Muscle of arm (tissue), 12 donors: ENCODE results near the gene CYP46A1. TPM values are rescaled to one million over a fixed set of nuclear protein-coding genes. Genes with fewer than 3 reads are reported as not detected.
"Not testable (repeated sequence)": the region's sequence is repeated elsewhere in the genome, so short reads cannot be mapped to it uniquely, and the experiment has no call there.

ENCODE experiments used
- DNase-seq: peaks from one replicate; pipeline ENCODE4 v3.0.0-alpha.2; 2013
- polyA plus RNA-seq, 12 donors: library from polyadenylated mRNA; unstranded; fragments of 120-200 nt; gene quantifications; one replicate each; pipeline ENCODE4 v1.2.1, GENCODE V29; 2013; ENCODE audit not compliant: insufficient read length in 12 of 12

Gene CYP46A1
- polyA plus RNA-seq, 12 donors = 1.9 to 6.5 (median 3.1) TPM; not detected in 1

DNA sequence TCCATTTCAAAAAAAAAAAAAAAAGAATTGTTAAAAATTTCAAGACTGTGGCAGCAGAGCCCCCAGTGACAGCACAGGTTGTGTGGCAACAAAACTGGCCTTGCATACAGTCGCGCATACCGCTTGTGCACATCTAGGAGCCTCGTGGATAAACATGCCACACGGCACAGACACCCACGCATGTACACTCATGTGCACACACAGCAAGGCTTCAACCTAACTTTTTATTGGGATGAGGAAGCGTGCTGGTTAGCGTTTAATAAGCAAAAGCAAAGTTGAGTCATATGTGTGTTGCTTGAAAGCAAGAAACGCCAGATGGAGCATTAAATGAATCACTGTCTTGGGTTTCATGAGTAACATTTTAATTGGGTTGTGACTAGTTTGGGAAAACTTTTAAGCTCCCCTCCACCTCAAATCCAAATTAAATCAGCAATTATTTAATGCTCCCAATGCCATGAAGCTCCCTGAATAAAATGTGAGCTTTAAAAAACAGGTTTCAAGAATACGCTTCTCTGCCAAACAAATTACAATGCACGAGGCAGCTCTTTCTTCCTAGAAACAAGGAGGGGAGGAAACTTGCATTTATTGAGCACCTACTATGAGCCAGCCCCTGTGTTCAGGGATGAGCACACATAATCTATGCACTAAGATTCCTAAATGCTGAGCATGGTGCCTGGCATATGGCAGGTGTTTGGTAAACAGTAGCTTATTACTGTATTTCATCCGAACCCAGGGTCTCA is 73.4 kb downstream of the CYP46A1 start:
- no peak for DNase-seq

DNA sequence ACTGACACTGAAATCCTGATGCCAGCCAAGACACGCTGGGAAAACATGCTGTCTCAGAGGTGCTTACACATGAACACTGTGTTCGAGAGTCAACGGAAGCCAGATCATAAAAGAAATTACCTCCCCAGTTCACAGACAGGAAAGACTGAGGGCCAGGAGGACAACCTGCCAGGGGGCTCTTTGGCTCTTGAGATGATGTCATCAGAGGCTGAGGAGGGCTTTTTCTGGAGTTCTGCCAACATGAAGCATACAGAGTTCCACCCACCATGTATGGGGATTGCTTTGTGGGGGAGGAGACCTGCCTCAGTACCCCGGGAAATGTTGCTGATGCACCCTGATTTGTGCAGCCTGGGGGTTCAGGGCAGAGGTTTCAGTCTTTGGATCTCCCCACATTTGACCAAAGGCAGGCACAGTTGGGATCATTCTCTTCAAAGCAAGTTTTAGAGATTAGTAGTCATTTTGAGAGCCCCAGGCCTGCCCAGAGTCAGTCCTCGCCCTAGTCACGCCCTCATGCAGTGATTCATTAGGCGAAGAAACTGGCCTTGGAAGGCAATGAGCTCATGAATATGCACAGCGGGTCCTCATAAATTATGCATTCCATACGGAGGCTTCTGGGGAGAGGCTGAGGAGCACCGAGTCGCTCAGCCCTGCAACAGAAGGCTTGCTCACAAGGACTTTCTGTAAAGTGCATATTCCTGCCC is 74.2 kb downstream of the CYP46A1 start:
- peak; percentile 72 for DNase-seq

DNA sequence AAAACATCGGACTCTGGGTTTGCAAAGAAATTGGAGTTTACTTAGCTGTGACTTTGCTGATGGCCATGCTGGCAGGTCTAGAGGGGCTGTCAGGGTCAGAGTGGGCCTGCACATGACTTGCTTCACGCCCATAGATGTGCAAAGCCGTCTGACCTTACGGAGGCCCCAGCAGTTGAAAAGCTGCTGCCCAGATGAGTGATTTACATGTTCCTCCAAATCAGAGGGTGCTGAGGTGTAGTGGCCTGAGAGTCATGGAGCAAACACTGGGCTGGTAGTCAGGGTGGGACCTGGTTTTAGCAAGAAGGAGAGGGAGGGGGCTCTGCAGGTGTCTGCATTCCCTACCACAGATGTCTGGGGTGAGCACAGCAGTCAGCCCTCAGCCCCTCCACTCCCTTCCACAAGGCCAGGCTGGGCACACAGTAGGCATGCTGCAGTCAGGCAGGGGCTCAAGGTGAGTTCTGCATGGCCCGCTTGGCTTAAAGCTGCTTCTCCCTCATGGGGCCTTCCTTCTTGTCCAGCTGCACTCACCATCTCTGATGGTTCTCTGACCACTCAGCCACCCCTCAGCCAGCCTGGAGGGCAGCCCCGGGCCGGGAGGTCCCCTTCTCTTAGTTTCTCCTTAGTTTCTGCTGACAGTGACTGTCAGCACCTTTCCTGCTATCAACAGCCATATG is 74.9 kb downstream of the CYP46A1 start:
- DNase-seq = no peak

DNA sequence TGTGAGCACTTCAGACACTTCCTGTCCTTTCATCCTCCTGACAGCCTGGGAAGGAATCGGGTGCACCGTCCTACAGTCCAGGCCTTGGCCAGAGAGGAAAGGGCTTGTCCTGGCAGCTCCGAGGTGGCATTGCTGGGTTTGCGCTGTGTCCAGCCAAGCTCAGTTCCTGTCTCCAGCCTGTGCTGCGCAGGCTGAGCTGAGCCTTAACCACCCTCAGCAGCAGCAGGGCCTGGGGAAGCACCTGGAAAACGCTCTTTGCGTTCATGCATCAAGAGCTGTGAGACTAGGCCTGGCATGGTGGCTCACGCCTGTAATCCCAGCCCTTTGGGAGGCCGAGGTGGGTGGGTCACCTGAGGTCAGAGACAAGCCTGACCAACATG is 75.4 kb downstream of the CYP46A1 start:
- DNase-seq = no peak

DNA sequence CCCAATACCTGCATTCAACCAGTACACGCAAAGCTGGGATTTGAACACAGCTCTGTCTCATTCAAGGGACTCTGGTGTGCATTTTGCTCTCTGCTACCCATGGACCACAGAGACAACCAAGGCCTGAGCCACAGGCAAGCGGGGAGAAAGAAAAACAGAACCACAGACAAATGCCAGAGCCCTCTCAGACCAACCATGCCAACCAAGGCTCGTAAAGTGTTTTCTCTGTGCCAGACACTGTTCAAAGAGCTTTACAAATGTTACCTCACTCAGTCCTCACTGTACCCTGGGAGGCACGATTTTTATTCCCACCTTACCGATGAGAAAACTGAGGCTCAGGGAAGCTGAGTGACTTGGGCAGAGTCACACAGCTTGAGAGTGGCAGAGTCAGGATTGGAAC is 76.7 kb downstream of the CYP46A1 start:
- no peak for DNase-seq

DNA sequence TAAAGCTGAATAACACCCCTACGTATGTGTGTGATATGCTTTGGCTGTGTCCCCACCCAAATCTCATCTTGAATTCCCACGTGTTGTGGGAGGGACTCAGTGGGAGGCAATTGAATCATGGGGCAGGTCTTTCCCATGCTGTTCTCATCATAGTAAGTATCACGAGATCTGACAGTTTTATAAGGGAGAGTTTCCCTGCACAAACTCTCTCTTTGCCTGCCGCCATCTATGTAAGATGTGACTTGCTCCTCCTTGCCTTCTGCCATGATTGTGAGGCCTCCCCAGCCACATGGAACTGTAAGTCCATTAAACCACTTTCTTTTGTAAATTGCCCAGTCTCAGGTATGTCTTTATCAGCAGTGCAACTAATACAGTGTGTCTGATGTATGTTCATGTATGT is 78.8 kb downstream of the CYP46A1 start:
- not testable (repeated sequence) for DNase-seq

DNA sequence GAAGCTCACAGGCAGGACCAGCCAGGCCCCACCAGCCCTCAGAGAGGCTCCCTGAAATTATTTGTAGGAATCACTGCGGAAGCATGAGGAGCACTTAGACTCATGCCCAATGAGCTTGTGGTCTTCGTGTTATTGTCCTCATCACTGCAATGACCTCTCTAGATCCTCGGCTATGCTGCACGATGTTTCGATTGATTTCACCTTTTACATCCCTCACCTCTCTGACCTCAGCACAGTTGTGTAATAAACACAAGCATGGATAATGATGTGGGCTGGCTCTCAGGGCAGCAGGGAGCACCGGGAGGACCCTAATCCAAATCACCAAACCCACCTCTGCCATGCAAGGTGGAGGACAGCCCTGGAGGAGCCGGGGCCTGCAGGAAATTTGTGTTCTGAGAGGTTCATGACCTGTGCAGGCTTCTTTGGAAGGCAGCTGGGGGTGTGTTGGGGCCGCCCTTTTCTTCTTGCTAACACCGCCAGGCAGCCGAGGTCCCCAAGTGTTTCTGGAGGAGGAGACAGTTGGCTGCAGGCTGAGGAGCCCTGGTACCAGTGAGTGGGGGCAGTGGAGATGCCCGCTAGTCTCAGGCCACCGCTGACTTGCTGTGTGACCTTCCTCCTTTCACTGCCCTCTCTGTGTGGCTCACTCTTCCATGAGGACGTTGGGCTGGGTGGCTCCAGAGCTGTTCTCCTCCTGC is 79.6 kb downstream of the CYP46A1 start:
- DNase-seq = no peak

DNA sequence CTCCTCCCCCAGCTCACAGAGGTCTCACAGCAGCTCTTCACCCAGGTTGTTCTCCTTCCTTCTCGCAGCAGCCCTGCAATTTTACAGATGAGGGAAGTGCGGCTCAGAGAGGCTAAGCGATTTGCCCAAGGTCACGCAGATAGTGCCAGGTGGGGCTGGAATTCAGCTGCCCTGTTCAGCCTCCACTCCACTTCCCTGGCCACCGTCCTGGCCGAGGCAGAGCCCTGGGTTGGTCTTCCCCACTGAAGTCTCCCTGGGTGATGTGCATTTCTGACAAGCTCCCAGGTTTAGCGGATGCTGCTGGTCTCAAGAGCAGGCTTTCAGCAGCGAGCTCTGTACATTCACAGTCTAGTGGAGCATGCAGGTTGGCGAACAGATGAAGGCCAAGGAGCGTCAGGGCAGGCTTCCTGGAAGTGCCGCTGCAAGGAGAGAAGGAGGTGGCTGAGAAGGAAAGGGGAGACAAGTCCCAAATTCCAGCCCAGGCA is 80.2 kb downstream of the CYP46A1 start:
- no peak for DNase-seq

DNA sequence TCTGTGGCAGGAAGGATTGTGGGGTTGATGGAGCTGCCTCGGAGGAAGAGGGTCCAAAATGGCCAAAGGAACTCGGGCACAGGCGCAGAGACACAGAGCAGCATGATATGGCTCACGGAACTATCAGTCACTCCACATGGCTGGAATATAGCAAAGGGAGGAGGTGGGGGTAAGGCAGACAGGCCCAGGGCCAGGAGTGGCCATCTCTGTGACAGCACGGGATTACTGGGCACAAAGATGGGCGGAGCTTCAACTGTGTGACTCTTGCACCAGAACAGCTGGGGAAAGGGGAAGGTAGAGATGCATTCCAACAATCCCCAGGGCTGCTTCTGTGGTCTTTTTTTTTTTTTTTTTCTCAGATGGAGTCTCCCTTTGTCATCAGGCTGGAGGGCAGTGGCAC is 84.3 kb downstream of the CYP46A1 start:
- no peak for DNase-seq

DNA sequence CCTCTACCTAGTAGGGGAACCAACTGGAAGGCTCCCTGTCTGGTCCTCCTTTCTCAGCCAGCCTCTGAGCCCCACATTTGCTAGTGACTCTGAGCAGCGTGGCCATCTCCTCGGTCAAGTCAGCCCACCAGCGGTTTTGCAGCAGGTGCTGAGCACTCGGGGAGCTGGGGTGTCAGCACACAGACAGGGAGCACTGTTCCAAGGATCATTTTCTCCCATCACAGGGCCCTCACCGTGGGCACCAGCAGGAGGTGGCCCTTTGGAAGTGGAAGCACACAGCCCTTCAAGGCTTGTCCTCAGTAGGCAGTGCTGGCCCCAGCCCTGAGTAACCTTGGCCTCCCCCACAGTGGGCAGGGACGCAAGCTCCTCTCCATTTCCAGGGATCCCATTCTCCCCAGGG is 85.0 kb downstream of the CYP46A1 start:
- no peak for DNase-seq

DNA sequence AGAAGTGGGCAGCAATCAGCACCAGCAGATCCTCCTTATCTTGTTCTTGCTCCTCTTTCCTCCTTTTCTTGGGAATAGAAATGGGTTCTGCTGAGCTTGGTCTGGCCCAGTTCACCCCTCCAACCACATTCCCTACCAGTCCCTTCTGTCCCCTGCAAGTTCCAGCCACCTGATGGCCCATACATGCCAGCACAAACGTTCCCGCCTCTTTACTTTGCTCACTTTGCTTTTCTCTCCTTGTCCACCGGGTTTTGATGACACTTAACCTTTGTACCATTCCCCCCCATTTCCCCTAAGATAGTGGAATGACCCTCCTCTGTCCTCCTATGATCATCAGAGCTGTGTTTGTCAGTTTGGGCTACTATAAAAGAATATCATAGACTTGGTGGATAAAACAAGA is 85.7 kb downstream of the CYP46A1 start:
- DNase-seq = no peak

DNA sequence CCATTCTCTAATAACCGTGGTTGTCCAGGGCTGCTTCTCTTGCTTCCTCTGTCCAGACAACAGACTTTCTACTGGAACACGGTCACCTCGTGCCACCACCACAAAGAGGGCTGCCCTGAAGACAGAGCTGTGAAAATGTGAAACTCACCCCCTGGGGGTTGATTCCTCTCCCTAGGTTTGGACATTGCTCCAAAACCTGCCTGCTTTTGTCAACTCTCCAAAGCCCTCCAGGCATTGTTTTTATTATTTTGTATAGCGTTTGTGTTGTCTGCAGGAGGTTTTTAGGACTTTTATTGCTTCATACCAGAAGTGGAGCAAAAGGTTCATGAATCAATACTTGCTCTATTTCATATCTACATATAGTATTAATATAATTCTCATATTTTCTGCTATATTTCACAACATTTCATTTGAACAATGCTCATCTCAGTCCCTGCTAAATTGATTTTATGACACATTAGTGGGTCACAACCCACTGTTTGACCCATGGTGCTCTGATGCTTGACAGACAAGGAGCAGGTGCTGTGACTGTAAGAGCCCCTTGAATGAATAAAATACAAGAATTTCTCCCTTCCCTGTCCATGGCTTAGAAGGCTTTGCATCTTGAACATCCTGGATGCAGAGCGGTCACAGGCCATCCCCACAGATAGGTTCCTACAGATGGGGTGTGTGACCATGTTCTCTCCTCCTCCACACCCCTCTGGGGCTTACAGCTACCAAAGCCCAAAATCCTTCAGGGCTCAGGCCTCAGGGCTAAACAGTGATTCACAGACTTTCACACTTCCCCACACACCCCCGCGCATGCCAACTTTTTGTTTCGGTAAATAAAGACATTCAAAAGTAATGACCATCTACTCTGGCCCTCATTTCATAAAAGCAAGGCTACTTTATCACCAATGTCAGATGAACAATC is 88.5 kb downstream of the CYP46A1 start:
- no peak for DNase-seq

DNA sequence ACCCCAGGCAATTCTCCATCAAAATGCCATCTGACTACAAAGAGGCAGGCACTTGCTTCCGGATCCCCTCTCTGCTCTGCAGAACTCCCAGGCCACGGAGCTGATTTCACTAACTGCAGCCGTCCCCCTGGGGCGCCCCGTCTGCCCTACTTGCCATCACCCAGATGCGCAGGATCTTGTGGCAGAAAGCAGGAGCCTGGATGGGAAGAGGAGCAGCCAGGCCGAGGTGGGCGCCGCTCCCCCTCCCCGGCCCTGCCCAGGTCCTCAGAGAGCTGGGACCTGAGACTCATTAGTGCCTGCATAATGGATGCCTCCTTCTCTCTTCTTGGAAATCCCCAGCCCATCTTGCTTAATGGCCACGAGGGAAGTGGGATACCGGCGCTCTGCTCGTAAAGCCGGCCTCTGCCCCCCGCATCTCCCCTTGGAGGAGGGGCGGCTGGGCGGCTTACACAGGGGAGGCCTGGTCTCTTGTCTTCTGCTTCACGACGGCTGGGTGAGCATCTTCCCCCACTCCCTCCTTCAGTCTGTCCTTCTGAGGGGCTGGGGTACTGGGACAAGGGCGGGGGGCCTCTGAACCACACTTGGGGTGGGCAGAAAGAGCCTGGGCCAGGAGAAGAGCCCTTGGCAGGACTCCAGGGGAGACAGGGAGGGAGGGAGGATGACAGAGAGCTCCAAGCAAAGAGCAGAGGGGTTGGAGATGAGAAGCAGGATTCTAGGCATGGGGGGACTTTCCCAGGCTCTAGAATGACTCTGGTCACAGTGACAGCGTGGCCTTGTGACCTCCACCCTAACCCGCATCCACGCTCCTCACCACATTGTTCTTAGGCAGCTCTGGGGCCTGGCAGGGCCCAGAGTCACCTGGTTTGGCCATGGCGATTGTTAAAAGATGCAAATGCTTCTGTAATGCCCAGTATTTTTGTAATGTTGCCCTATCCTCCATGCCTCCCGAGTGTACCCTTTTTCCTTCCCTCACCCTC is 89.7 kb downstream of the CYP46A1 start:
- no peak for DNase-seq

DNA sequence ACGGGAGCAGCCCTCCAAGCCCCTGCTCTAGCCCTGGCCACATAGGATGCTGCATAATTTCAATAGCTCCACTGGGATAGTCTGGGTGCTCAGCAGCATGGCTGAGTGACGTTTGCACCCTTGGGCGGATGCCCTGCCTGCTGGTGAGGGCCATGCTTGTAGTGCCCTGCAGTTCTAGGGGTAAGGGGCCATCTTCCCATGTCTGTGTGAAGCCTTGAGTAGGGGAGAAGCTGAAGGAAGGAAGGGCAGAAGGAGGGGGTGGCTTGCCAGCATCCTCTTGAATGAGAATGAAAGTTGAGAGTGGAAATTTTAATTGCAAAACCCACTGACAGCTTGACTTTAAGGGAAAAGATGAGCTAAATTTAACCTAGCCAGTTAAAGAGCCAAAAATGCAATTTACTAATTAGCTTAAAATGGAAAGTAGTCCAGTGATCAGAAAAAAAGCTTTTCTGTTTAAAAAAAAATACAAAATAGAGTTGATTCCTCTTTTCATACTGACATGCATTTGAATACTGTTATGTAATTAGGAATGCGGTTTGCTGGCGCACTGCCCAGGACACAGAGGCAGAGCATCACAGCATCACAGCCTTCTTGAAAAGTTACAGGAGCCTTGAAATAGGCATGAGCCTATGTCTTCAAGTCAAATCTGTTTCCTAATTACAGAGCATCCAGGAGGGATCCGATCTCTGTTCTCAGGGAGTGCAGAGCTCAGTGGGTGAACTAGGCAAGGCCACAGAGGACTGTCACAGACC is 90.6 kb downstream of the CYP46A1 start:
- DNase-seq = peak; percentile 69

DNA sequence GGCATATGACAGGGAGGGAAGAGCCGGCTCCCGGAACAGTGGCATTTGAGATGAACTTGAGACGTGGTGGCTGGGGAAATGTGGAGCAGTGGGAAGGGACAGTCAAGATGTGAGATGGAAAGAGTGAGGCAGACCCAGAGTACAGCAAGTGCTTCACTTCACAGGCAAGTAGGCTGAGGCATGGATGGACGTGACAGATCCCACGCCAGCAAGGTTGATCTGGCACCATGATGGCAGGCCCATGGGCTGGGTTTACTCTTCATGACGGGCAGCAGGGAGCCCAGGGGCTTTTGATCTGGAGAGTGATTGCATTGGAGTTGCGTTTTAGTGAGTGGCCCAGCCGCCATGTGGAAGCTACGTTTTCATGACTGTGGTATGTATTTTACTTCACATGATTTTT is 91.3 kb downstream of the CYP46A1 start:
- DNase-seq = no peak
